Right renal pelvis (tissue), 4 donors: ENCODE measurements around the gene IQCE. TPM values are rescaled to one million over a fixed set of nuclear protein-coding genes. Genes with fewer than 3 reads are reported as not detected.
"Not testable (repeated sequence)": the region's sequence is repeated elsewhere in the genome, so short reads cannot be mapped to it uniquely, and the experiment has no call there.

ENCODE experiments used
- DNase-seq, 4 donors: peaks; one replicate each; pipeline ENCODE4 v3.0.0-alpha.2; 2013; ENCODE audit warnings: low read depth in 4 of 4, low spot score in 3 of 4, missing footprints in 1 of 4
- polyA plus RNA-seq, 4 donors: library from polyadenylated mRNA; unstranded; fragments of 120-200 nt; gene quantifications; one replicate each; pipeline ENCODE4 v1.2.1, GENCODE V29; 2013; ENCODE audit not compliant: insufficient read length in 4 of 4

IQCE gene
- polyA plus RNA-seq, 4 donors = 19.0 to 23.4 (median 22.4) TPM

DNA sequence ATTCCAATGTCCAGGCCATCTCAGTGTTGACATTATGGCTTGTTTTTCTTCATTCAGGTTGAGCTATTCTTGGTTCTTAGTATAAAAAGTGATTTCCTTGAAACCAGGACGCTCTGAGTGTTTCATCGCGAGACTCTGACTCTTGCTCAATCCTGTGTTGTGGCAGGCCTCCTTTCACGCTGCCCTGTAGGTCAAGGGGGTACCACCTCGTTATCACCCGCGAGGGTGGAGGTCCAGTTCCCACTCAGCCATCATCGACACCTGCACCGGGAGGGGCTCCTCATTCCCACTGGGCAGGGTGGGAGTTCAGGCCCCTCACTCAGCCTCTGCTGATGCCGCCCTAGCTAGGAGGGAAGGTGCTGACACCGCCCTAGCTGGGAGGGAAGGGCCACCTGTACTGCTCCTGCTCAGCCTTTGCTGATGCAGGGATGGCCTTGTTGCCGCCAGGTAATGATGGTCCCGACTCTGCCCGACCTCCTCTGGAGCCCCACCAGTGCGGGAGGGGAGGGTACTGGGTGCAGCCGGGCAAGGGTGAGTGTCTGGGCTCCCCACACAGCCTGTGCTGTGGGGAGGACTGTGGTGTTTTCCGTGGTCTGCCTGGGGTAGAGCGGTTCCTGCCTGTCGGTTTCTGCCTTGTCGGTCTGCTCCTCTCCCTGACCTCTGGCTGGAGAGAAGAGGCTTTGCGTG lies 16.4 kb downstream of the IQCE start:
- DNase-seq = no peak

DNA sequence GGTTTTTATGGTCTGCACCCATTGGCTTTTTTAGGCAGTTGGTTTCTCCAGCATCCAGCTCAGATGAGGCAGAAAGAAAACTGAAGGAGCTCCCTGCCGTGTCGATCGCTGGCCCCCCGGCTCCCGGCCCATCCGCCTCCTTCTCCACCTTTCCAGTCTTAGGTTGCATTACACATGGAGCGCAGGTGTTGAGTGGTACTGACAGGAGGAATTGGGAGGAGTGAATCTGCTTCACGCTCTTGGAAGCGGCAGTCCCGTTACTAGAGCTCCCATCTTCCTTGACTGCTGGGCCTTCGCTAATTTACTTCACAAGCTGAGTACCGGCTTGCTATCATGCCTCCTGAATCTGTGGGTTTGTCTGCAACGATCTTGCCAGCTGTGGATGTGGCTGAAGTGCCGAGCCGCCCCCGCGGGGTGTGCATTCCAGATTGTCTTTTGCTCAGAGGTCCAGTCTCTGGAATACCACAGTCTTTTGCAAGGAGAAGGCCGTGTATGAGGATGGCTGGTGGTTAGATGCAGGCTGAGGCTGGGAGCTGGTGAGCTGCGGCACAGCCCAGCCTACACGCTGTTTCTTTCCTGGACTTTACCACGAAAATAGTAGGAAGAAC lies 17.1 kb downstream of the IQCE start:
- no peak for DNase-seq

DNA sequence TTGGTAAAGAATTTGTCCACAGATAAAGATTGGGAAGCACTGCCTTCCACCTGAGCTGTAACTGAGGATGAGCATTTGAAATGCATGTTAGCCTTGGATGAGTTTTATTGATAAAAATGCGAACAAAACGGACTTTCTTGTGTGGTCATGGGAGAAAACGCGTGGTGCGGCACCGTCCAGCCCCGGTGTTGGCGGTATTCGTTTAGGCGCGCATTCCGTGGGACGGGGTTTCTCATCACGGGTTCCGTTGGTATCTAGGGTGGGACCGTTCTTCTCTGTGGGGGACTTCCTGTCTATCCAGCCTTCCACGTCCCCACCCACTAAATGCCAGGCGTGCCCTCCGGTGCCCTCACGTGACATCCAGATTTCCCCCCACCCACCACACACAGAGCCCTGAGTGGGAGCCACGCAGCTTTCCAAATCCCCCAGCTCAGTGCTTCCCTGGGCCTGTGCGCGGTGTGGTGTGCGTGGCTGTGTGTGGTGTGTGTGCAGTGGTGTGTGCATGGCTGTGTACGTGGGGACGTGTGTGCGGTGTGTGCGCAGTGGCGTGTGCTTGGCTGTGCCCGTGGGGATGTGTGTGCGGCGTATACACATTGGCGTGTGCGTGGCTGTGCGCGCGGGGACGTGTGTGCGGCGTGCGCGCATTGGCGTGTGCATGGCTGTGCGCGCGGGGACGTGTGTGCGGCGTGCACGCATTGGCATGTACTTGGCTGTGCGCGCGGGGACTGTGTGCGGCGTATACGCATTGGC lies 18.1 kb downstream of the IQCE start:
- no peak for DNase-seq

DNA sequence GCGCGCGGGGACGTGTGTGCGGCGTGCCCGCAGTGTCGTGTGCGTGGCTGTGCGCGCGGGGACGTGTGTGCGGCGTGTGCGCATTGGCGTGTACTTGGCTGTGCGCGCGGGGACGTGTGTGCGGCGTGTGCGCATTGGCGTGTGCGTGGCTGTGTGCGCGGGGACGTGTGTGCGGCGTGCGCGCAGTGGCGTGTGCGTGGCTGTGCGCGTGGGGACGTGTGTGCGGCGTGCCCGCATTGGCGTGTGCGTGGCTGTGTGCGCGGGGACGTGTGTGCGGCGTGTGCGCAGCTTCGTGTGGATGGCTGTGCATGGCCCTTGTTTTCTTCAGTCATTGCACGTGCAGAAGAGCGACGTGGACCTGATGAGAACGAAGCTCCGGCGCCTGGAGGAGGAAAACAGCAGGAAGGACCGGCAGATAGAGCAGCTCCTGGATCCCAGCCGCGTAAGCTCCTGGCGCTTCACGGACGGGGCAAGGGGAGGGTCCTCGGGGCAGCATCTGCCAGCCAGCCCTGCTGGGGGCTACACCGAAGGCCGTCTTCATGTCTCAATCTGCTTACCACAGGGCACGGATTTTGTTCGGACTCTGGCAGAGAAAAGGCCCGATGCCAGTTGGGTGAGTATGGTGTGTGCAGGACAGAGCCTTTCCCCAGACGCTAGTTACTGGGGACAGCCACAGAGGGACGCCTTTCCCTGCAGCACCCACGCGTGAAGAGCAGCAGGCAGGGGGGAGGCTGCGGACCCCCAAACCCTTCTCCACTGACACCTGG lies 19.3 kb downstream of the IQCE start:
- DNase-seq = no peak

DNA sequence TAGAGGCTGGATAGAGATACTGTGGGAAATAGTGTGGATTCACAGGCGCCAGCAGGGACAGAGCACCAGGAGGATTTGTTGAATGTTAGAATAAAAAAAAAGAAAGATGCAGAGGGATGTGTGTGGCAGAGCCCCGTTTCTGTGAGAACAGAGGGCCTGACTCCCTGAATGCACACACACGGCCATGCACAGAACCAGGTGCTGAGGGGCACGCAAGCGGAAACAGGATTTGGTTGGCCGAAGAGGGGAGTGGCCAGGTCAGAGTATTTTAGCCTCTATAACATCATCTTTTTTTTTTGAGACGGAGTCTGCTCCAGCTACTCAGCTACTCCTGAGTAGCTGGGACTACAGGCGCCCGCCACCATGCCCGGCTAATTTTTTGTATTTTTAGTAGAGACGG lies 21.9 kb downstream of the IQCE start:
- DNase-seq = no peak

DNA sequence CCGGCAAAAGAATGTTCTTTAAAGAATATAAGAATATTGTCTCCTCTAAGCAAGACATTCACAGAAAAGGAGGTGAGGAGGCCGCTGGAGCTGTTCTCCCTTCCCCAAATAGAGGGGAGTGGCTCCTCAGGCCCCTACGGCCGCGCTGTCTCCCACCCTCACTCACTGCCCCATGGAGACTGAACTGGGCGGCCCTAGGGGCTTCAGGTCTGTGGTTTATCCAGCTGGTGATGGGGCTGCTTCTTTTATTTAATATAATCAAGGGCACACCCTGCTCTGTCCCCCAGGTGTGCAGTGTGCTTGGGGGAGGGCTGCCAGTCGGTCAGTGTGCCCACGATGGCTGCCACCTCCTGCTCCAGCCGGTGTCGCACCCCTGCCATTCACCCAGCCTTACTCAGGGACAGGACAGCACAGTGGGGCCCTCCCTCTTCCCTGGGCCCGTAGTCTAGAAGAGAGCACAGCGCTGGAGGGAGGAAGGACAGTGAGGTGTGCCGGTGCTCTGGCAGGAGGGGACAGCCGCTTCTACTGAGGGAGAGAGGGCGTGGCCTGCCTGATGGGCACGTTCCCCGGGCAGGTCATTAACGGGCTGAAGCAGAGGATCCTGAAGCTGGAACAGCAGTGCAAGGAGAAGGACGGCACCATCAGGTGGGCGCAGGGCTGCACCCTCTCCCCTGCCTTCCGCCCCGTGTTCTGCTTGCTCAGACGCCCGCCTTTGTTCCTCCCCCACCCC lies 23.4 kb downstream of the IQCE start:
- DNase-seq = no peak

DNA sequence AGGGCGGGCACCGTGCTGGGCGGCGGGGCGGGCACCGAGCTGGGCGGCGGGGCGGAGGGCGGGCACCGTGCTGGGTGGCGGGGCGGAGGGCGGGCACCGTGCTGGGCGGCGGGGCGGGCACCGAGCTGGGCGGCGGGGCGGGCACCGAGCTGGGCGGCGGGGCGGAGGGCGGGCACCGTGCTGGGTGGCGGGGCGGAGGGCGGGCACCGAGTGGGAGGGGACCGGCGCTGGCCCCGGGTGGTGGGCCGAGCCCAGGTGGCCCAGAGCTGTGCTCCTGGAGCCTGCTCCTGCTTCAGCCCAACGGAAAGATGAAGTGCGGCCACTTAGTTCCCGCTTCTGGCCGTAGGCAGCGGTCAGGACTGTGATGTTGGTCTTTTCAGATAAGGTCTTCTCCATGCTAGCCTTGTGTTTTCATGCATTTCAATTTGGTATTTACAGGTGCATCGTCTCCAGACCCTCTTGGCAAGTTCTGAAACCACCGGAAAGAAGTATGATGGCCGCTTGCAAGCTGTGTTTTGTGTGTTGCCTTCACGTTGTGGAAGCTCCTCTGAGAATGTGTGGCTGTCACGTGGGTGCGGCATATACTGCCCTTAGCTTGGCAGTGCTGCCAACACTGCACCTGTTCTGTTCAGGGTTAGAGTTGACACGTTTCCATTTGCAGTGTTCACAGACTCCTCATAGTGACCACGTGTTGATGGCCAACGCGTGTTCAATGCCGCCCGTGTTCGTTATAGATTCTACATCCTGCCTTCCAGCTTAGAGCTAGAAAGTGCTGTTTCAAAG lies 25.2 kb downstream of the IQCE start:
- no peak for DNase-seq

DNA sequence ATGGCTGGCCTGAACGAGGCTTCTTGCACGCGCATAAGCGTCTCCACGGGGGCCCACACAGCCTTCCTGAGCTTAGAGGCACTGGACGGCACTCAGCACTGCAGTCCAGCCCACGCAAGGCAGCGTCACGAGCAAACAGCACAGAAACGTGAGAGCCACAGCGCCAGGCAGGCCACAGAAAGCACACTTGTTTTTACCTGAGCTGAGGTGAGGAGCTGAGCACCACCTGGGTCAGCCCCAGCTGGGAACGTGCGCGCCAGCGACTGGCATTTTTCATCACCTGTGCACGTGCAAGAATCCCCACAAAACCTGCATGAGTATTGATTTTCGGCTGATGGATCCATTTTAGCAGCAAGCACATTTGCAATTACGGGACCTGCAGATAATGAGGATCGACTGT lies 26.7 kb downstream of the IQCE start:
- no peak for DNase-seq

DNA sequence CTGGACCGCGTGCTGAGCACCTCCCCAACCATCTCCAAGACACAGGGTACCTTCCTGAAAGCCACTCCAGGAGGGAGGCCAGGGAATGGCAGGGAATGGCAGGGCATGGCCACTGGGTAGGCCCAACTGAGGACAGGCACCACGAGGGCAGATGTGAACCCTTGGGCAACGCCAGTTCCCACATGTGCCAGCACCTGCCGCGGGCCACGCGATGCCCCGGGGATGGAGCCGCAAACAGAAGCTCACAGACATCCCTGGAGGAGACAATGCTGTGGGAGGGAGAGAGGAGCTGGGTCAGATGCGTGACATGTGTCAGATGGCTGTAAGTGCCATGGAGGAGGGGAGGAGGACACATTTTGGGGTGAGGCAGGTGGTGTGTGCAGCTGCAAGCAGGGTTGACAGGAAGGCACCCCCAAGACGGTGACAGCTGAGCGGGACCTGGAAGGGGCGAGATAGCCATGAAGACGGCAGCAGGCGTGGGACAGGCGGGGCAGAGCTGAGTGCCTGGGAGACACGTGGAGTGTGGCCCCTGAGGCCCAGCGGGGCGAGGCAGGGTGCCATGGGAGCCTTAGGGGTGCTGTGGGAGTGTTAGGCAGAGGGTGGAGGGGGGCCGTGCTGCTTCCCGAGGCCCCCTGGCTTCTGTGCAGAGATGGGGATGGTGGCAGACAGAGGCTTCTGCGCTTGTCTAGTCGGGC lies 27.7 kb downstream of the IQCE start:
- DNase-seq = no peak

DNA sequence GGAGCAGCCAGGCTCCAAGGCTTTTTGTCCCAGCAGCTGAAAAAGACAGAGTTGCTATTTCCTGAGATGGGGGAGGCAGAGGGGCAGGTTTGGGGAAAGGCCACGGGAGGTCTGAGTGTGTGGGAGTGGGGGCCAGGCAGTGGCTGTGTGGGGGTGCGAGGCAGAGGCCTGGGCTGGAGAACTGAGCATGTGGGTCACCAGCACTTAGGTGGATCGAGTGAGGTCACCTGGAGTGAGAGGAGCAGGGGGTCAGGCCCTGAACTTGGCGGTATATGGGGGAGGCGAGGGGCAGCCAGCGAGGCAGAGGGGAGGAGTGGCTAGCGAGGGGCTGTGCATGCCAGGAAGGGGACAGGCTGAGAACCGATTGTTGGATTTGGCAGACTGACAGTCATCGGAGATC lies 28.4 kb downstream of the IQCE start:
- no peak for DNase-seq

DNA sequence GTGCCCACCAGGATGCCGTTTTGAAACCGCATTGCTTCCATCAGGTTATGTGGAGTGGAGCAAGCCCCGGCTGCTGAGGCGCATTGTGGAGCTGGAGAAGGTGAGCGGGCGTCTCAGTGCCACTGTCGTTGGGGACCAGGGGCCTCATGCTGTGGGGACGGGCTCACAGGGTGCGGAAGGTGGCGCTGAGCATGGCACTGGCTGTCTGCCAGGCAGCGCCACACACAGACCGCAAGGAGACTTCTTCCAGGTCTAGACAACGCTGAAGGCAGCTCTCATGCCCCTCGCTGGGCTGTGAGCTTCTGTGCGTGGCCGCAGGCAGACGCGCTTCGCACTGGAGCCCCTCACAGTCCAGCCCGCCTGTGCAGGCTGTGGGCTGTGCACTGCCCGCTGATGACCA lies 29.0 kb downstream of the IQCE start:
- no peak for DNase-seq

DNA sequence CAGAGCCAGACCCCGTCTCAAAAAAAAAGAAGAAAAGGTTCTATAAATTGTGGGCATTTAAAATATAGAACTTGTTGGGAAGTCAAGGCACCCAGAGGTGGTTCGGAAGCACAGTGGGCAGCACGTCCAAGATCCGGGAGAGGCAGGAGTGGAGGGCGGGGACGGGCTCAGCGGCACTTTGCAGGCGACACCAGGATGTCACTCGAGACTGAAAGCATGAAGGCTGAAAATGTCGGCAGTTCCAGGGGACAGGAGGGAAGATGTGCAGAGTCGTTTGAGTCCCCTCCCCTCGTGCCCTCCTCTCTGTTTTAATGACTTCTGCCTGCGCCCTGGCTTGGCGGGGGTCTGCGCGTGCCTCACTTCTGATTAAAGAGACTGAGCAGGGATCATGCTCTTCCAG lies 30.6 kb downstream of the IQCE start:
- DNase-seq = no peak

DNA sequence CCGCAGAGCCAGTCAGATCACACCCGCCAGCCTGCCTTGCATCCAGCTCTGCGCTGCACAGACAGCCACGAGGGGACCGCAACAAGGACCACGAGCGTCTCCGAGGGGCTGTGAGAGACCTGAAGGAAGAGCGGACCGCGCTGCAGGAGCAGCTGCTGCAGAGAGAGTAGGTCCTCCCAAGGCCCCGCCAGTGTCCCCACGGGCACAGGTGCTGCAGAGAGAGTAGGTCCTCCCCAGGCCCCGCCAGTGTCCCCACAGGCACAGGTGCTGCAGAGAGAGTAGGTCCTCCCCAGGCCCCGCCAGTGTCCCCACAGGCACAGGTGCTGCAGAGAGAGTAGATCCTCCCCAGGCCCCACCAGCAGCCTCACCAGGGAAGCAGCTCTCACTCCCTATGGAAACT lies 31.2 kb downstream of the IQCE start:
- not testable (repeated sequence) for DNase-seq

DNA sequence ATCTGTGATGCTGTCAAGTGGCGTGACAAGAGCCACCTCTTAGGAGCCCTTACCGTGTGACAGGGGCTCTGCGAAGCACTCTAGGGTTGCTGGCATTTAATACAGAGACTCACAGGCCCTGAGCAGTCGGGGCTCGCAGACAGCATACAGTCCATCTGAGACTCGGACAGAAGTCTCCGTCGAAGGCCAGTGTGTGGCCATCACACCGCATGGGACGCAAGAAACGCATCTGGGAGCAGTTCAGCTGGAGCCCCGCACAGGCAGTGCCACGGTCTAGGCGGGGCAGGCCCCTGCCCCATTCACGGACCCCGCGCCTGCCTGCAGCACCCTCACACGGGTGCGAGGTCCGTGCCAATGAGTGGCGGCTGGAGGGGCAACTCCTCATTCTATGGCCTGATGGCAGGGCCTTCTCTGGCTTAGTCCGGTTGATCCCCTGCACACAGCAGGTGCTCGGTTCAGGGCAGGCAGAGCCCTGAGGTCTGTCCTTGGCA lies 33.6 kb downstream of the IQCE start:
- DNase-seq = no peak

DNA sequence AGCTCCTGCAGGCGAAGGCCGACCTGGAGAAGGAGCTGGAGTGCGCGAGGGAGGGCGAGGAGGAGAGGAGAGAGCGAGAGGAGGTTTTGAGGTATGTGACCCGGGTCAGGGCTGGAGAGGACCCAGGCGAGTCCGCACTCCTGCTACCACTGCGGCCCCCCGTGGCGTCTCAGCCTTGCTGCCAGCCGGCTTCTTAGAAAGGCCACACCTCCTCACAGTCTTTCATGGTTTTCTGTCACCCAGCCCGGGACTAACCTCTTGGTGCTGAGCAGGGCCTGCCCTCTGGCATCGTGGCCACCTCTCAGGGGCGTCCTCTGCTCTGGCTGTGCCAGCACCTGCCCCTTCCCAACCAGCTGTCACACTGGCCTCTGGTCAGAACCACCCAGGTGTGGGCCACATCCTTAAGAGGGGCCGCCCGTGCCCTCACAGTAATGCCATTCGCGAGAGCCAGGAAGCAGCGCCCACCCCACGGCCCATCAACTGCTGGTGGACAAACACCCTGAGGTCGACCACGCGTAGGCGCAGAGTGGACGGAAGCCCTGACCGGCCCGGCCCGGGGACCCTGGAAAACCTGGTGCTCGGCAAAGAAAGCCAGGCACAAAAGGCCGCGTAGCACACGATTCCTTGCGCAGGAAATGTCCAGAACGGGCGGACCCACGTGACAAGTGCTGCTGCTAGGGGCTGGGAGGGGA lies 34.4 kb downstream of the IQCE start:
- no peak for DNase-seq

DNA sequence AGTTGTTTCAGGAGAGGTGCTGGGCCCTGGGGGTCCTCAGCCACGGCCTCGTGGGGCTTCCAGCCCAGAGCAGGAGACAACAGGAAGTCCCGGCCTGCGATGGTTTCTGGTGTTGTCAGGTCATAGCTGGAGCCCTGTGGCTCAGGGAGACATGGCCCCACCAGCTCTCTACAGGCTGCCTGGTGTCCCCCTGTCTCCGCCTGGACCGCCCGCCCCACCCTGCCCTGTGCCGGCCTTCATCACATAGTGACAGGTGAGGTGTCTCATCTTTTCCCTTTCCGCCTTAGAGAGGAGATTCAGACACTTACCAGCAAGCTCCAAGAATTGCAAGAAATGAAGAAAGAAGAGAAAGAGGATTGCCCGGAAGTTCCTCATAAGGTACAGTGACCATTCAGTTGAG lies 35.8 kb downstream of the IQCE start:
- no peak for DNase-seq

DNA sequence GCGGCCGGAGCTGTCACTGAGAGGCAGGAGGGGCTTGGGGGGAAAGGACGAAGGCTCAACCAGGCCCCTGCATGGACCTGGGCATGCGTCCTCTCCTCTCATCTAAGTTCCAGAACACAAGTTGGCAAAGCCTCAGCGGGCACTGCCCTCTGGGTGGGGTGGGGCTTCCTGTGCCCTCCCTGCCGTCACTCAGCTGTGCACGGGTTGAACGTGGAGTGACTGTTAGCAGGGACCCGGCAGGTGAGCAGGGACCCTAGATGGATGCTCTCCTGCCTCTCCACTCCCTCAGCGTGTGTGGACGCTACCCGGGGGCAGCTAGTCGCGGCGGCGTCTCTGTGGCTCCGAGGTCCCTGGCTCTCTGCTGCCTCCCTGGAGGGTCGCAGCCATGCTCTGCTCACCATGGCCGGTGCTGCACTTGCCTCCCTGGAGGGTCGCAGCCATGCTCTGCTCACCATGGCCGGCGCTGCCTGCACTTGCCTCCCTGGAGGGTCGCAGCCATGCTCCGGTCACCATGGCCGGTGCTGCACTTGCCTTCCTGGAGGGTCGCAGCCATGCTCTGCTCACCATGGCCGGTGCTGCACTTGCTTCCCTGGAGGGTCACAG lies 36.6 kb downstream of the IQCE start:
- DNase-seq = no peak
